ENCODE results near the gene NBPF11. TPM values are rescaled to one million over a fixed set of nuclear protein-coding genes. Genes with fewer than 3 reads are reported as not detected.
"Not testable (repeated sequence)": the region's sequence is repeated elsewhere in the genome, so short reads cannot be mapped to it uniquely, and the experiment has no call there.

NBPF11 gene
- total RNA-seq, 1 experiment from 2014 or later, result 10.5 TPM

DNA sequence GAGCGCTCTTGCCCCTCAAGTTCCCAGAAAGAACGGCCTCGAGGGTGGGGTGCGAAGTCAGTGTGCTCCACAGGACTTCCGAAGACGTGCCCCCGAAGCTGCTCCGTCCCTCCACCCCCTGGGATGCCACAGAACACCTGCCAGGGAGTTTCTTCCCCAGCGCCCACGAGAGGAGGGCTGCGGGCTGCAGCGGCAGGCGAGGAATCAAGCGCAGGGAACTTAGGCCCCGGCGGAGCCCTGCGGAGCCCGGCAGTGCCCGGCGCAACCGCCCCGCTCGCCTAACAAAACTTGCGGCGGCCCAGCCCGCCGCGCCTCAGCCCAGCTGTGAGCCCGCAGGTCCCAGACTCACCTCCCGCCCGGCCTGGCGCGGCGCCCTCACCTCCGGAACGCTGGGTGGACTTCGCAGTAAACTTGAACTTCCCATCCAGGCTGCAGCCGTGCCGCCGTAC is 686 bp downstream of the NBPF11 start:
- H3K36me3 Mint-ChIP-seq; H3K27me3 Mint-ChIP-seq (ENCODE audit: low read depth); H3K9me3 Mint-ChIP-seq; H3K27ac Mint-ChIP-seq; CTCF ChIA-PET: not testable (repeated sequence)
- ATAC-seq (peak; percentile 25), DNase-seq (ENCODE audit: low spot score) (peak; percentile 54)
- Mint-ChIP-seq H3K4me3 (peak overlapping the region; percentile 94), H3K4me1 (peaks cover 16% of the 10 kb centered on the region)
- TF ChIP-seq ARID4B (CRISPR knock-in tag; IDR thresholded peaks at IDR 0.05; ENCODE audit: borderline replicate concordance), result 0 out of 2 replicates have a peak, but pooled peaks have one; percentile 11
- TF ChIP-seq, protein P1, sequence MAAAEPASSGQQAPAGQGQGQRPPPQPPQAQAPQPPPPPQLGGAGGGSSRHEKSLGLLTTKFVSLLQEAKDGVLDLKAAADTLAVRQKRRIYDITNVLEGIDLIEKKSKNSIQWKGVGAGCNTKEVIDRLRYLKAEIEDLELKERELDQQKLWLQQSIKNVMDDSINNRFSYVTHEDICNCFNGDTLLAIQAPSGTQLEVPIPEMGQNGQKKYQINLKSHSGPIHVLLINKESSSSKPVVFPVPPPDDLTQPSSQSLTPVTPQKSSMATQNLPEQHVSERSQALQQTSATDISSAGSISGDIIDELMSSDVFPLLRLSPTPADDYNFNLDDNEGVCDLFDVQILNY (CRISPR knock-in tag; IDR thresholded peaks at IDR 0.05), result peak; percentile 34; the same call in 1 of the 2 replicates
- POLR2A ChIA-PET, result interaction anchor here (1.1 to 1.7 kb wide), 2 partner anchors 112 to 167 kb away, joined by 3 to 6 read pairs; no protein-coding TSS in a partner anchor

DNA sequence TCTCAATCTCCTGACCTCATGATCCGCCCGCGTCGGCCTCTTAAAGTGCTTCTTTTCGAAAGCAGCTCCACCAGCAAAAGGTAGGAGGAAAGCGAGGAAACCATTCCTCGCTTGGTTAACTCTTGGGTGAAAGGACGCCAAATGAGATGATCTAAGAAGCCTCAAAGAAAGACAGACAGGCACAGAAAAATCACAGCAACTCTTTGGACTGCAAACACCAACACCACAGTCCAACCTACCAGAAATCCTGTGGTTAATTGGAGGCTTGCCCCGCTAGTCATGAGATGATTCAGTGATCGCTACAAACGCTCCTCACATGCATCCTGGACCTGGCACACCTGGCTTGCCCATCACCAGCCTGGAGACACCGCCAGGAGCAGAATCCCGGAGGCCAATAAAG is 1.1 kb downstream of the NBPF11 start:
- H3K27me3 Mint-ChIP-seq (ENCODE audit: low read depth); H3K36me3 Mint-ChIP-seq; ATAC-seq; DNase-seq (ENCODE audit: low spot score); H3K9me3 Mint-ChIP-seq; CTCF ChIA-PET; H3K27ac Mint-ChIP-seq: not testable (repeated sequence)
- POLR2A ChIA-PET, result interaction anchor here (1.7 kb wide), 1 partner anchor 113 kb away, joined by 6 read pairs; no protein-coding TSS in a partner anchor
- peak overlapping the region; percentile 94 for H3K4me3 Mint-ChIP-seq
- peaks cover 12% of the 10 kb centered on the region for H3K4me1 Mint-ChIP-seq

- H3K4me3 Mint-ChIP-seq; H3K27ac Mint-ChIP-seq; H3K36me3 Mint-ChIP-seq; POLR2A ChIA-PET; H3K27me3 Mint-ChIP-seq (ENCODE audit: low read depth); H3K4me1 Mint-ChIP-seq; ATAC-seq; H3K9me3 Mint-ChIP-seq; DNase-seq (ENCODE audit: low spot score); CTCF ChIA-PET: not testable (repeated sequence)
Measured at GRCh38 chr1:148150014-148150413, 2.1 kb downstream of the NBPF11 start.

DNA sequence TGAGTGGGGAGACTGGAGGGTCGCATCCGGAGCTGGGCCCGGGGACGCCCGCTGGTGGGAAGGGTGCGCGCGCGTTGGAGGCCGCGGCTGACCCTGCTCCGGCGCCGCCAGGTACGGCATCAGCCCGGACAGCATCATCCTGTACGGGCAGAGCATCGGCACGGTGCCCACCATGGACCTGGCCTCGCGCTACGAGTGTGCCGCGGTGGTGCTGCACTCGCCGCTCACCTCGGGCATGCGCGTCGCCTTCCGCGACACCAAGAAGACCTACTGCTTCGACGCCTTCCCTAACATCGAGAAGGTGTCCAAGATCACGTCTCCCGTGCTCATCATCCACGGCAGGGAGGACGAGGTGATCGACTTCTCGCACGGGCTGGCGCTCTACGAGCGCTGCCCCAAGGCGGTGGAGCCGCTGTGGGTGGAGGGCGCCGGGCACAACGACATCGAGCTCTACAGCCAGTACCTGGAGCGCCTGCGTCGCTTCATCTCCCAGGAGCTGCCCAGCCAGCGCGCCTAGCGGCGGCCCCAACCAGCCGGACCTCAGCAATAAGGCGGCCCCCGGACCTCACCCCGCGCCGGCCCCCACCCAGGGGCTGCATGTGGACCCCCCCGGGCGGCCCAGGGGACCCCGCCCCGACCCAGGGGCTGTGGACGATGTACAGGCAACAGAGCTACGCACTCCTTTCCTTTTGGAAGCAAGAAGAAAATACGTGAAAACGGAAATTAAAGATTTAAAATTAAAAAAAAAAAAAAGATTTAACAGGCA is 2.8 kb downstream of the NBPF11 start:
- ATAC-seq; POLR2A ChIA-PET; H3K4me3 Mint-ChIP-seq; CTCF ChIA-PET; H3K9me3 Mint-ChIP-seq; DNase-seq (ENCODE audit: low spot score); H3K36me3 Mint-ChIP-seq; H3K4me1 Mint-ChIP-seq; H3K27me3 Mint-ChIP-seq (ENCODE audit: low read depth); H3K27ac Mint-ChIP-seq: not testable (repeated sequence)

- H3K4me1 Mint-ChIP-seq; H3K4me3 Mint-ChIP-seq; H3K36me3 Mint-ChIP-seq; POLR2A ChIA-PET; H3K9me3 Mint-ChIP-seq; H3K27me3 Mint-ChIP-seq (ENCODE audit: low read depth); H3K27ac Mint-ChIP-seq; DNase-seq (ENCODE audit: low spot score); CTCF ChIA-PET; ATAC-seq: not testable (repeated sequence)
Measured at GRCh38 chr1:148147052-148147838, 4.8 kb downstream of the NBPF11 start.

GRCh38 chr1:148146191-148146997 is 5.7 kb downstream of the NBPF11 start:
- H3K27ac Mint-ChIP-seq; CTCF ChIA-PET; H3K9me3 Mint-ChIP-seq; H3K4me3 Mint-ChIP-seq; POLR2A ChIA-PET; ATAC-seq; H3K36me3 Mint-ChIP-seq; H3K27me3 Mint-ChIP-seq (ENCODE audit: low read depth); H3K4me1 Mint-ChIP-seq; DNase-seq (ENCODE audit: low spot score): not testable (repeated sequence)

- CTCF ChIA-PET; ATAC-seq; POLR2A ChIA-PET; H3K4me3 Mint-ChIP-seq; H3K27me3 Mint-ChIP-seq (ENCODE audit: low read depth); H3K27ac Mint-ChIP-seq; H3K9me3 Mint-ChIP-seq; H3K4me1 Mint-ChIP-seq; H3K36me3 Mint-ChIP-seq; DNase-seq (ENCODE audit: low spot score): not testable (repeated sequence)
Measured at GRCh38 chr1:148143223-148143622, 8.9 kb downstream of the NBPF11 start.

DNA sequence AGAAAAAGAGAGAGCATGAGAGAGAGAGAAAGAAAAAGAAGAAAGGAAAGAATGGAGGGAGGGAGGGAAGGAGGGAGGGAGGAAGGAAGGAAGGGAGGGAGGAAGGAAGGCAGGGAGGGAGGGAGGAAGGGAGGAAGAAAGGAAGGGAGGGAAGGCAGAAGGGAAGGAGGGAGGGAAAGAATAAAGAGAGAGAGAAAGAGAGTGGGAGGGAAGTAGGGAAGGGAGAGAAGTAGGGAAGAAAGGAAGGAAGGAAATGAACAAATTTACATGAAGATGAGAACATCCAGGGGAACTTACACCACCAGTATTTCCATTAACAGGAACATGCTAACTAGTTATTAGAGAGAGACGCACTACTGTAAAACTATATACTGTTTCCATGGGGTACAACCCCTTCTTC is 10.1 kb downstream of the NBPF11 start:
- H3K27ac Mint-ChIP-seq; H3K36me3 Mint-ChIP-seq; H3K9me3 Mint-ChIP-seq; H3K4me1 Mint-ChIP-seq; DNase-seq (ENCODE audit: low spot score); ATAC-seq; CTCF ChIA-PET; POLR2A ChIA-PET; H3K27me3 Mint-ChIP-seq (ENCODE audit: low read depth); H3K4me3 Mint-ChIP-seq: not testable (repeated sequence)

DNA sequence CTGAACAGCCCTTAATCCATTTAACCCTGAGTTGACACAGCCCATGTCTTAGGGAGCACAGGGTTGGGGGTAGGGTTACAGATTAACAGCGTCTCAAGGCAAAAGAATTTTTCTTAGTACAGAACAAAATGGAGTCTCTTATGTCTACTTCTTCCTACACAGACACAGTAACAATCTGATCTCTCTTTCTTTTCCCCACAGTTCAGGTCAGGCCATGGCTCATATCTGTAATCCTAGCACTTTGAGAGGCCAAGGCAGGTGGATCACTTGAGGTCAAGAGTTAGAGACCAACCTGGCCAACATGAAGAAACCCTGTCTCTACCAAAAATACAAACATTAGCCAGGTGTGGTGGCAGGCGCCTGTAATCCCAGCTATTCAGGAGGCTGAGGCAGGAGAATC is 13.5 kb downstream of the NBPF11 start:
- CTCF ChIA-PET; H3K9me3 Mint-ChIP-seq; DNase-seq (ENCODE audit: low spot score); H3K36me3 Mint-ChIP-seq; H3K27me3 Mint-ChIP-seq (ENCODE audit: low read depth); H3K4me3 Mint-ChIP-seq; ATAC-seq; POLR2A ChIA-PET; H3K4me1 Mint-ChIP-seq; H3K27ac Mint-ChIP-seq: not testable (repeated sequence)
